DND-41 (cell line): Measurements from ENCODE around the gene LAPTM4A.

Source experiments
- CTCF ChIP-seq: IDR thresholded peaks from 2 replicates; pipeline ENCODE4 v1.5.1; 2012; ENCODE audit warnings: borderline replicate concordance, low read length, moderate library complexity, mild to moderate bottlenecking; ENCODE audit not compliant: poor library complexity, severe bottlenecking; ENCODE audit errors: extremely low read depth
- EZH2 ChIP-seq: IDR thresholded peaks from 3 replicates; pipeline ENCODE4 v1.6.1; 2012; ENCODE audit warnings: borderline replicate concordance, low read depth, mild to moderate bottlenecking, moderate library complexity, low read length, inconsistent platforms; ENCODE audit not compliant: severe bottlenecking

GRCh38 chr2:20095469-20095868, 44.0 kb upstream of the LAPTM4A start:
- TF ChIP-seq CTCF (no peak), EZH2 (no peak)
